AG09309 (cell line): ENCODE data around the gene TMEM236.

Experiments used
- DNase-seq: peaks from one replicate; pipeline ENCODE4 v3.0.0-alpha.2; 2010; ENCODE audit warnings: low read depth
- H3K4me3 ChIP-seq: 2 replicates; pipeline ENCODE4 v1.5.1; 2011; ENCODE audit warnings: mild to moderate bottlenecking, low read depth, low read length, moderate library complexity; ENCODE audit not compliant: control insufficient read depth
- CTCF ChIP-seq: IDR thresholded peaks from 2 replicates; pipeline ENCODE4 v1.5.1; 2011; ENCODE audit warnings: mild to moderate bottlenecking, low read depth, low read length, inconsistent platforms; ENCODE audit not compliant: insufficient read depth, control insufficient read depth; ENCODE audit errors: missing control alignments

TMEM236 gene

GRCh38 chr10:17838080-17838648 is 86.2 kb downstream of the TMEM236 start:
- TF ChIP-seq CTCF, result no peak
- no peak for DNase-seq
- H3K4me3 ChIP-seq, result no peak overlapping the region

- no peak for DNase-seq
- H3K4me3 ChIP-seq, result no peak overlapping the region
- no peak for TF ChIP-seq CTCF
These were observed 89.0 kb downstream of the TMEM236 start for GRCh38 chr10:17841050-17841449.

- H3K4me3 ChIP-seq, result no peak overlapping the region
- no peak for TF ChIP-seq CTCF
- no peak for DNase-seq
These were observed 90.6 kb downstream of the TMEM236 start for GRCh38 chr10:17842641-17843040.

GRCh38 chr10:17847585-17848296 is 95.7 kb downstream of the TMEM236 start:
- TF ChIP-seq CTCF, result peak; percentile 39
- peak; percentile 7 for DNase-seq
- H3K4me3 ChIP-seq, result no peak overlapping the region

GRCh38 chr10:17848646-17849045 is 96.6 kb downstream of the TMEM236 start:
- no peak for DNase-seq
- no peak for TF ChIP-seq CTCF
- H3K4me3 ChIP-seq, result no peak overlapping the region
